HEK293T (cell line): Measurements from ENCODE around the gene CASP5.

Experiments
- ARNT ChIP-seq: fragments of 450-650 bp; IDR thresholded peaks from 2 replicates; pipeline ENCODE4 v1.6.1; 2017; ENCODE audit warnings: mild to moderate bottlenecking
- BHLHE40 ChIP-seq: fragments of 450-650 bp; IDR thresholded peaks from 2 replicates; pipeline ENCODE4 v1.6.1; 2016; ENCODE audit warnings: mild to moderate bottlenecking, moderate library complexity, borderline replicate concordance
- ELF4 ChIP-seq: fragments of 450-650 bp; IDR thresholded peaks from 2 replicates; pipeline ENCODE4 v1.6.1; 2017; ENCODE audit warnings: antibody characterized with exemption
- FOXA1 ChIP-seq: fragments of 450-650 bp; IDR thresholded peaks from 2 replicates; pipeline ENCODE4 v1.6.1; 2016; ENCODE audit warnings: mild to moderate bottlenecking
- FOXK2 ChIP-seq: fragments of 450-650 bp; IDR thresholded peaks from 2 replicates; pipeline ENCODE4 v1.6.1; 2016; ENCODE audit warnings: mild to moderate bottlenecking
- HDGF ChIP-seq: fragments of 450-650 bp; IDR thresholded peaks from 2 replicates; pipeline ENCODE4 v1.6.1; 2017; ENCODE audit warnings: antibody characterized with exemption, borderline replicate concordance
- LEF1 ChIP-seq: fragments of 450-650 bp; IDR thresholded peaks from 2 replicates; pipeline ENCODE4 v1.6.1; 2017; ENCODE audit warnings: mild to moderate bottlenecking, borderline replicate concordance
- NFRKB ChIP-seq: fragments of 450-650 bp; IDR thresholded peaks from 2 replicates; pipeline ENCODE4 v1.6.1; 2016; ENCODE audit warnings: mild to moderate bottlenecking, moderate library complexity
- SP1 ChIP-seq: fragments of 450-650 bp; IDR thresholded peaks from 2 replicates; pipeline ENCODE4 v1.6.1; 2017
- SUZ12 ChIP-seq: fragments of 450-650 bp; IDR thresholded peaks from 2 replicates; pipeline ENCODE4 v1.6.1; 2016; ENCODE audit warnings: mild to moderate bottlenecking
- TARDBP ChIP-seq: fragments of 450-650 bp; IDR thresholded peaks from 2 replicates; pipeline ENCODE4 v1.6.1; 2016
- ZNF384 ChIP-seq: fragments of 450-650 bp; IDR thresholded peaks from 2 replicates; pipeline ENCODE4 v1.6.1; 2016

GRCh38 chr11:104965735-104966134, 57.2 kb downstream of the CASP5 start:
- TF ChIP-seq NFRKB (no peak), LEF1 (no peak), SP1 (no peak), ZNF384 (no peak), FOXA1 (no peak), ELF4 (no peak), BHLHE40 (no peak), ARNT (no peak), HDGF (no peak), TARDBP (no peak), FOXK2 (no peak), SUZ12 (no peak)
